Transverse colon (tissue), 4 donors: ENCODE data around the gene ARAP3.

Source experiments
- EP300 ChIP-seq: sonication (generic); formaldehyde crosslinking; IDR thresholded peaks from one replicate; pipeline ENCODE4 v1.6.1; 2017; ENCODE audit warnings: antibody characterized with exemption, low read depth
- POLR2A ChIP-seq: fragments of 450-650 bp; IDR thresholded peaks from one replicate; pipeline ENCODE4 v1.6.1; 2016; ENCODE audit warnings: antibody characterized with exemption, mild to moderate bottlenecking, moderate library complexity
- POLR2AphosphoS5 ChIP-seq, 3 donors: sonication (generic); formaldehyde crosslinking; IDR thresholded peaks; one replicate each; pipeline ENCODE4 v1.6.1; 2016; ENCODE audit warnings: antibody characterized with exemption in 3 of 3
- TF ChIP-seq, protein P1 (sequence below), 5 experiments: fragments of 200-600 bp in 3 of 5; fragments of 450-650 bp in 2 of 5; sonication (generic) in 3 of 5; IDR thresholded peaks; 1 replicate in 2 of 5; 2 replicates in 3 of 5; pipeline ENCODE4 v1.5.1; 2016 to 2017; ENCODE audit warnings: antibody characterized with exemption in 5 of 5, inconsistent platforms in 3 of 5, mild to moderate bottlenecking in 2 of 5, moderate library complexity in 1 of 5

DNA sequence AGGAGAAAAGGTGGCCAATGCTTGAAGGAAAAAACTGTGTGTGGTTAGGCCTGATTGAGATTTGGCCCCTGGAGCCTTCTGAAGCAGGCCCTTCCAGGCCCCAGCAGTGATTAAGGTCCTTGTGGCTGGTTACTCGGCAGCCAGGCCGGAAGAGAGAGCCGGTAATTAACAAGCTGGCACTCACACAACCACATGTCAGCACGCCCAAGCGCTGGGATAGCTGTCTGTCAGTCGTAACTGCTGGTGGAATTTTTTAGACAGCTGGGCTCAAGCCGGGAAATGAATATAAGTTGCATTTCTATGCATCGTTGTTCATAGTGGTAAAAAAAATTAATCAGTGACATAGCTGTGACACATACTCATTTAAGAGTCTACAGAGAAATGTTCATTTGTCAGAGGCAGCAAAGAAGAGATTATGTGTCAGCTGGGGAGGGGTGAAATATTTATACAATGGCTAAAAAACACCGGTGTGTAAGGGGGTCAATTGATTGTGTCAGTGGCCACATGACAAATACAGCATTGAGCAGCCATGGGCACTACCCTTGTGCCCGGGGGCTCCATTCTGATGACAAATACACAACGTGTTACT lies 13.7 kb upstream of the ARAP3 start:
- TF ChIP-seq, protein P1, sequence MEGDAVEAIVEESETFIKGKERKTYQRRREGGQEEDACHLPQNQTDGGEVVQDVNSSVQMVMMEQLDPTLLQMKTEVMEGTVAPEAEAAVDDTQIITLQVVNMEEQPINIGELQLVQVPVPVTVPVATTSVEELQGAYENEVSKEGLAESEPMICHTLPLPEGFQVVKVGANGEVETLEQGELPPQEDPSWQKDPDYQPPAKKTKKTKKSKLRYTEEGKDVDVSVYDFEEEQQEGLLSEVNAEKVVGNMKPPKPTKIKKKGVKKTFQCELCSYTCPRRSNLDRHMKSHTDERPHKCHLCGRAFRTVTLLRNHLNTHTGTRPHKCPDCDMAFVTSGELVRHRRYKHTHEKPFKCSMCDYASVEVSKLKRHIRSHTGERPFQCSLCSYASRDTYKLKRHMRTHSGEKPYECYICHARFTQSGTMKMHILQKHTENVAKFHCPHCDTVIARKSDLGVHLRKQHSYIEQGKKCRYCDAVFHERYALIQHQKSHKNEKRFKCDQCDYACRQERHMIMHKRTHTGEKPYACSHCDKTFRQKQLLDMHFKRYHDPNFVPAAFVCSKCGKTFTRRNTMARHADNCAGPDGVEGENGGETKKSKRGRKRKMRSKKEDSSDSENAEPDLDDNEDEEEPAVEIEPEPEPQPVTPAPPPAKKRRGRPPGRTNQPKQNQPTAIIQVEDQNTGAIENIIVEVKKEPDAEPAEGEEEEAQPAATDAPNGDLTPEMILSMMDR (IDR thresholded peaks at IDR 0.05) = no peak
- TF ChIP-seq POLR2A = no peak
- no peak for TF ChIP-seq POLR2AphosphoS5 (IDR thresholded peaks at IDR 0.05)
- TF ChIP-seq EP300 = no peak
